T47D (cell line): ENCODE data around the gene CALR.
"Not testable (repeated sequence)": the region's sequence is repeated elsewhere in the genome, so short reads cannot be mapped to it uniquely, and the experiment has no call there.

Experiments
- DNase-seq, 2 experiments: peaks; one replicate each; pipeline versions ENCODE4 v3.0.0 to v3.0.0-alpha.2; 2011 to 2012; ENCODE audit warnings: low read depth in 1 of 2, low spot score in 1 of 2
- JUND ChIP-seq: IDR thresholded peaks from 2 replicates; pipeline ENCODE4 v1.6.1; 2012; ENCODE audit warnings: low read depth
- in situ Hi-C: cut with HindIII; loops from 2 replicates; pipeline ENCODE4 v1.10.0; 2016; ENCODE audit warnings: low sequenced_read_pairs, low pct_unique_long_range_greater_than_20kb

Gene CALR

GRCh38 chr19:12939975-12940423, 1.6 kb downstream of the CALR start:
- no peak for TF ChIP-seq JUND
- DNase-seq = no peak
- in situ Hi-C loops = no loop called here

- in situ Hi-C loops = no loop called here
- DNase-seq = no peak
- no peak for TF ChIP-seq JUND
These were observed 2.5 kb downstream of the CALR start for GRCh38 chr19:12940897-12941296.

- in situ Hi-C loops = no loop called here
- no peak for TF ChIP-seq JUND
These were observed 5.1 kb downstream of the CALR start for GRCh38 chr19:12943437-12944044.

DNA sequence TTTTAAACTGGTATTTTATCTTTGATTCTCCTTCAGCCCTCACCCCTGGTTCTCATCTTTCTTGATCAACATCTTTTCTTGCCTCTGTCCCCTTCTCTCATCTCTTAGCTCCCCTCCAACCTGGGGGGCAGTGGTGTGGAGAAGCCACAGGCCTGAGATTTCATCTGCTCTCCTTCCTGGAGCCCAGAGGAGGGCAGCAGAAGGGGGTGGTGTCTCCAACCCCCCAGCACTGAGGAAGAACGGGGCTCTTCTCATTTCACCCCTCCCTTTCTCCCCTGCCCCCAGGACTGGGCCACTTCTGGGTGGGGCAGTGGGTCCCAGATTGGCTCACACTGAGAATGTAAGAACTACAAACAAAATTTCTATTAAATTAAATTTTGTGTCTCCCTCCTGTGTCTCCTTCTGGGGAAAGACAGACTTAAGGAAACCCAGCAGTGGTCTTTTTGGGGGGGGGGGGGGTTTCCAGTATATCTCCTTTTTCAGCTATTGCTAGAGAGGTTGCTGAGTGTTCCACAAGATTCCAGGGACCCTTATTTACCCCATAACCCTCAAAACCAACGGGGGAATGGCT, 5.8 kb downstream of the CALR start:
- TF ChIP-seq JUND = no peak
- no peak for DNase-seq
- in situ Hi-C loops = no loop called here

More at GRCh38 chr19:12943437-12944044, 5.1 kb downstream of the CALR start:
- no peak for DNase-seq

GRCh38 chr19:12945479-12946091, 7.2 kb downstream of the CALR start, which contains the start of gene RAD23A:
Gene RAD23A, plus strand, starts transcription at chr19:12945862. Its CDS starts 87 bp downstream, at chr19:12945949.
- peak; percentile 71 to 98 for DNase-seq
- in situ Hi-C loops = no loop called here
- TF ChIP-seq JUND = peak; percentile 60; the same call in 1 of the 2 replicates

GRCh38 chr19:12946092-12946721, 7.8 kb downstream of the CALR start:
- in situ Hi-C loops = no loop called here
- DNase-seq = peak in 1 of 2 experiments; percentile 84
- TF ChIP-seq JUND = no peak

GRCh38 chr19:12946731-12947496, 8.5 kb downstream of the CALR start:
- DNase-seq = no peak
- no peak for TF ChIP-seq JUND
- in situ Hi-C loops = no loop called here

DNA sequence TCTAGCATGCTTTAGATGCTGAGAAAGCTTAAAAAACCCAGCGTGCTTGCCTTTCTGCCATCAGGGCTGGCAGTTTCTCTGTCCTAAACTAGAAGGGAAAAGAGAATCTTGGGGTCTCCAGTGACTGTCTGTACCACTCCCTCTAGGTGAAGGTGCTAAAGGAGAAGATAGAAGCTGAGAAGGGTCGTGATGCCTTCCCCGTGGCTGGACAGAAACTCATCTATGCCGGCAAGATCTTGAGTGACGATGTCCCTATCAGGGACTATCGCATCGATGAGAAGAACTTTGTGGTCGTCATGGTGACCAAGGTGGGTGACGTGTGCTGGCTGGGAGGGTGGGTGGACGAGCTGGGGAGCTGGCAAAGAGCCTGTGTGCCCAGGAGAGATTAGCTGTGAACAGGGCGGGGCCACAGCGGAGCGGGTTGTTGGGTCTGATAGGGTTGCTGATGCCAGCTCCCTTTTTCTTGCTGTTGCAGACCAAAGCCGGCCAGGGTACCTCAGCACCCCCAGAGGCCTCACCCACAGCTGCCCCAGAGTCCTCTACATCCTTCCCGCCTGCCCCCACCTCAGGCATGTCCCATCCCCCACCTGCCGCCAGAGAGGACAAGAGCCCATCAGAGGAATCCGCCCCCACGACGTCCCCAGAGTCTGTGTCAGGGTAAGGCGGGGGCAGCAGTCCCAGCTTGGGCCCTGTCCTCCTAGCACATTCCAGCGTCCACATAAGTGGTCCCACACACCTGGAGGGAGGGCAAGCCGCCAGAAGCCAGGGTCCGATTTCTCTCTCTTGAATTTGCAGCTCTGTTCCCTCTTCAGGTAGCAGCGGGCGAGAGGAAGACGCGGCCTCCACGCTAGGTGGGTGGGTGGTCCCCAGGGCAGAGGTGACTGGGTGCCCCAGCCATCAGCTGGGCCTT, 9.5 kb downstream of the CALR start:
- no peak for DNase-seq
- no peak for TF ChIP-seq JUND
- in situ Hi-C loops = no loop called here

DNA sequence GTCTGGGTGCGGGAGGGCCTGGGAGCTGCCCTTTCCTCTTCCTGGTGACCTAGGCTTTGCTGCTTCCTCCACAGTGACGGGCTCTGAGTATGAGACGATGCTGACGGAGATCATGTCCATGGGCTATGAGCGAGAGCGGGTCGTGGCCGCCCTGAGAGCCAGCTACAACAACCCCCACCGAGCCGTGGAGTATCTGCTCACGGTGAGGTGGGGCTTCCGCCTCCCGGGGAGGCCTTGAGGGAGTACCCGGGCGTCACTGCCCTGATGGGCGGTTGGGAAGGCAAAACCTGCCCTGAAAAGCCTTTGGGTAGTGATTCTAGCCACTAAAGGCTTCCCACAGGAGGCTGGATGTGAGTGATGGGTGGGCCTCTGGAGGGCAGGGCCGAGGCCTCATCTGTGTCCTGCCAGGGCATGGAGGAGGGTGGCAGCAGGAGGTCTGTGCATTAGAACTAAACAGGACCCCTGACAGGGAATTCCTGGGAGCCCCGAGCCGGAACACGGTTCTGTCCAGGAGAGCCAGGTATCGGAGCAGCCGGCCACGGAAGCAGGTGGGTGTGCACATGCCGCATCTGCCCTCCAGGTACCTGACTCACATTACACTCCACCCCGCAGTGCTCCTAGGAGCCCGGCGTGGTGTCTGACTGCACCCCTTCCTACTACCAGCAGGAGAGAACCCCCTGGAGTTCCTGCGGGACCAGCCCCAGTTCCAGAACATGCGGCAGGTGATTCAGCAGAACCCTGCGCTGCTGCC, 10.4 kb downstream of the CALR start:
- no peak for DNase-seq
- in situ Hi-C loops = no loop called here
- no peak for TF ChIP-seq JUND

DNA sequence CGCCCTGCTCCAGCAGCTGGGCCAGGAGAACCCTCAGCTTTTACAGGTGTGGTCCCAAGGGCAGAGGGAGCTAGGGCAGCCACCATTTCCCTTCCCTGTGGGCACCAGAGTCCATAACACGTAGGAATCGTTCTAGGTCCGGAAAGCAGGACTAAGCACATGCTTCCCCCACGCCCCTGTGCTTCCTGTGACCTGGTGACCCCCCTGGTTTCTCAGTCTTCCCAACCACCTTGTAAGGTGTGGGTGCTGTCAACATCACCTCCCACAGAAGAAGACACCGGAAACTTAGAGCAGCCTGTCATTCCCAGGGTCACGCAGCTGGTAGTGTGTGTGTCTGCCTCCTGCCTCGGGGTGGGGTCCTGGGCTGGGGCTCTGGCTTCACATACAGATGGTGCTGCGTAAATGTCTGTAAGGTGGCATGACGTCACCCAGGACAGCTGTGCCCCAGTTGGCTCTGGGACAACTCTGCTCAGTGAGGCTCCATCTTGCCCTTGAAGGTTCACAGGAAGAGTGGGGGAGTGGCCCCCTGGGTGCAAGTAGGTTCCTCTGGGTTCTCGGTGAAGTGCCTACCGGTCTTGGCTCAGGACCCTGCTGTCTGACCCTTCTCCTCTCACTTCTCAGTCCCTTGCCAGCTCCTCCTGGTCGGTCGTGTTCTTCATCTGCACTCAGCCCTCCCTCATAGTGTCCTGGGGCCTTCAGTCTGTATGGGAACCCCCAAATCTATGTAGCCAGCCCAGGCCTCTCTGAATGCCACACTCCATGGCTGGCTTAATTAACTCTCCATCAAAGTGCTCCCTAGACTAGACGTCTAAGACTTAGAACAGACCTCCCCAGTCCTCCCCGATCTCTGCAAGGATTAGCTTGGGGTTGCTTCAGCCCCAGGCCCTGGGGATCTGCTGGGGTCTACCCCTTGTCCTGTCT, 11.2 kb downstream of the CALR start:
- no peak for TF ChIP-seq JUND
- no peak for DNase-seq
- in situ Hi-C loops = no loop called here

DNA sequence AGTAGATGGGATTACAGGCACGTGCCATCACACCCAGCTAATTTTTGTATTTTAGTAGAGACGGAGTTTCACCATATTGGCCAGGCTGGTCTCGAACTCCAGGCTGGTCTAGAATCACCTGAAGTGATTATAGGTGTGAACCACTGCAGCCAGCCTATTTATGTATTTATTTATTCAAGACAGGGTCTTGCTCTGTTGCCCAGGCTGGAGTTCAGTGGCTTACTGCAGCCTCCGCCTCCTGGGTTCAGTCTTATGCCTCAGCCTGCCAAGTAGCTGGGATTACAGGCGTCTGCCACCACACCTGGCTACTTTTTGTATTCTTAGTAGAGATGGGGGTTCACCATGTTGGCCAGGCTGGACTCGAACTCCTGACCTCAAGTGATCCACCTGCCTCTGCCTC, 13.6 kb downstream of the CALR start:
- DNase-seq, in situ Hi-C loops: not testable (repeated sequence)
